Umbilical cord (tissue), 2 donors: ENCODE results near the gene ATAD3B. TPM values are rescaled to one million over a fixed set of nuclear protein-coding genes. Genes with fewer than 3 reads are reported as not detected.
A peak's percentile ranks its signal among the peaks of the same experiment; 100 is the strongest.
"Not testable (repeated sequence)": the region's sequence is repeated elsewhere in the genome, so short reads cannot be mapped to it uniquely, and the experiment has no call there.

Experiments
- DNase-seq: peaks from one replicate; pipeline ENCODE4 v3.0.0-alpha.2; 2015; ENCODE audit warnings: low spot score
- total RNA-seq: library from RNA; depleted of rRNA; stranded (reverse); fragments of >200 nt; gene quantifications from one replicate; pipeline ENCODE4 v1.2.3, GENCODE V29; 2014; ENCODE audit warnings: low replicate concordance; ENCODE audit not compliant: insufficient read depth

ATAD3B gene
- total RNA-seq, 1 donor from 2014 or later: 8.2 TPM

- DNase-seq: peak; percentile 63
Observed at GRCh38 chr1:1432951-1433803, 38.4 kb upstream of the ATAD3B start.

GRCh38 chr1:1433804-1434130 is 37.8 kb upstream of the ATAD3B start:
- peak; percentile 59 for DNase-seq

- DNase-seq: peak; percentile 63
Observed at GRCh38 chr1:1434131-1434823, 37.3 kb upstream of the ATAD3B start.

DNA sequence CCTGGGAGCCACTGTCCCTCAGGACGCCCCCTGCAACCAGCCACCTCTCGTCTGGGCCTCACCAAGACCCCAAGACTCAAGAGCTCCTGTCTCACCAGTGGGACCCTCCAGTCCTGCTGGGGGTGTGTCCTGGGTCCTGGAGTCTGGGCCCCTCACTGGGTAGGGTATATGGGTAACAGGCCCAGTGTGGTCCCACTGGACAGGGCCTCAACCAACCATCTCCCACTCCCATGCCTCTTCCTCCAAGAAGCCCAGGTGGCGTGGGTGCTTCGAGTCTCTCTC is 36.8 kb upstream of the ATAD3B start:
- no peak for DNase-seq

- peak; percentile 80 for DNase-seq
Observed at GRCh38 chr1:1435106-1435903, 36.3 kb upstream of the ATAD3B start, which contains the start of gene VWA1. Gene VWA1 (plus strand): TSS chr1:1435690. CDS start chr1:1435749, 59 bp downstream.

DNA sequence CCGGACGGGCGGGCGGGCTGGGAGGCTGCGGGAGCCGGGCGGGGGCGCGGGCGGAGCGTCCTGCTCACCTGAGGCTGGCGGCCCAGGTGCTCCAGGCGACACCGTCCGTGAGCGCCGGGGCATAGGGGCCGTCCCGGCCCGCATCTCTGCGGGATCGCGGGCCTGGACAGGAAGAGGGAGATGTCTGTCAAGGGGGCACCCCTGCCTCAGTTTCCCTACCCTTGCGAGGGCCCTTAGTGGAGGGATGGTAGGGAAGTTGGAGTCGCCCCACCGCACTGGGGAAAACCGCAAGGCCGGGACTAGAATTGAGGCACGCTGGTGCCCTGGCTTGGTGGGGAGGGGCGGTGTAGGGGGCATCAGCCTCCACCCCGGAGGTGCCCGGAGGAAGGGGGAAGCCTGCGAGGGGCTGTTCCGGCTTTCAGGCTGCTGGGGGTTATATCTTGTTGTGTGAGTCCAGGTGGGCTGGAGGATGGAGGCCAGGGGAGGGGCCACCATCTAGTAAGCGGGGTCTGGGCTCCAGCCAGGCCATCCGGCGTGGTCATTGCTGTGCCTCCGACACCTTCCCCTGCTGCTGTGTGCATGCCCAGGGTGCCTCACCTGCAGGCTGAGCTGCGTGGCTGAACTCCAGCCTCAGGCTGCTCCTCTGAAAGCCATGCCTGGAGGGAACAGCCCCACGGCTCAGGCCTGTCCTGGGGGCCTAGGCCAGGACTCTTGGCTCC is 35.5 kb upstream of the ATAD3B start:
- DNase-seq: no peak

- DNase-seq: no peak
Observed at GRCh38 chr1:1436630-1437032, 34.9 kb upstream of the ATAD3B start.

GRCh38 chr1:1437033-1437903 is 34.3 kb upstream of the ATAD3B start:
- no peak for DNase-seq

GRCh38 chr1:1437904-1438376 is 33.6 kb upstream of the ATAD3B start:
- no peak for DNase-seq

GRCh38 chr1:1438531-1439381 is 32.8 kb upstream of the ATAD3B start:
- DNase-seq: no peak

DNA sequence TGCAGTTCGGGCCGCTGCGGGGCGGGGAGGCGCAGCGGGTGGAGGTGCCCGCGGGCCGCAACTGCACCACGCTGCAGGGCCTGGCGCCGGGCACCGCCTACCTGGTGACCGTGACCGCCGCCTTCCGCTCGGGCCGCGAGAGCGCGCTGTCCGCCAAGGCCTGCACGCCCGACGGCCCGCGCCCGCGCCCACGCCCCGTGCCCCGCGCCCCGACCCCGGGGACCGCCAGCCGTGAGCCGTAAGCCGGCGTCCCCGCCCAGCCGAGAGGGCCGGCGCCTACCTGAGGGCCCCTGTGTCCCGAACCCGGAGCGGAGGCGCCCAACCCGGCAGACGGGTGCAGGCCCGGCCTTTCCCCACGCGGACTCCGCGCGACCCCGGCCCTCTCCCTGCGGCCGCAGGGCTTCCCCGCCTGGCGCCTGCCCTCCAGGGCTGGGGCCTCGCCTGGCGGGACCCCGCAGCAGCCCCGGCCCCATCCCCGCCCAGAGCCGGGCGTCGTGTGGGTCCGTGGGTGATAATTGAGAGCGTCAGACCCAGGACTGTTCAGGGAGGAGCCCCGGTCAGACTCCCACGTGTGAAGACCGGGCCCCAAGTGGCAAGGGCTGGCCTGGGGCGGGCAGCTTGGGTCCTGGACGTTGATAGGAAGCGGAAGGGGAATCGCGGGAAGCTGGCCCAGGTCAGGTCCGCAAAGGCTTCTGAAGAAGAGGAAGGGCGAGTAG is 31.9 kb upstream of the ATAD3B start:
- no peak for DNase-seq

DNA sequence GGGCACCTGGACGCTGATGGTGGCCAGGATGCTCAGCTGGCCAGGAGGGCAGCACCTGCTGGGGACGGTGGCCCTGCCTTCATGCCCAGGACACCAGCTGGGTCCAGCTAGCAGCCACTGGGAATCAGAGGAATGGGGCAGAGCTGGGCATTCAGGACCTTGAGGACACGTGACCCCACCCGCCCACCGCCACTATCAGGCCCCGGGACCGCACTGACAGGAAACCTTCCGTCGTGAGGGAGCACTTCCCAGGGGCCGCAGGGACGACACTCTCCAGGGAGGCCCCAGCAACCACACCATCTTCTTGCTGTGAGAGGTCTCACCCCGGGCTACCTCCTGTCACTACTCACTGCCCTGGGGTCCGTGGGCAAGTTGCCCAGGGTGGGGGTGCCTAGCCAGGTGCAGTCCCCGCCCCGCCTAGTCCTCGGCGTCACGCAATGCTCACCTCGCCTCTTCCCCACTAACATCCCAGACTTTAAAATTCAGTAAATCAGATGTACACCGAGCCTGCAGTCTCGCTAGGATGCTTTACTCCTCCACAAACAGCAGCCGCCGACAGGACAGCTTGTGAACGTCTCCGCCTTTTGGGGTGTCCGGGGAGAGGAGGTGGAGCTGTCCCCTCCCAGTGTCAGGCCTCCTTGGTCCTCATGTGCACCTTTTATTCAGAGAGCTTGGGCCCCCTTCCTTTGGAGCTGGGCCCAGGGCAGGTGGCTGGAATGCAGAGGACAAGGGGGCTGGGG is 31.1 kb upstream of the ATAD3B start:
- no peak for DNase-seq

DNA sequence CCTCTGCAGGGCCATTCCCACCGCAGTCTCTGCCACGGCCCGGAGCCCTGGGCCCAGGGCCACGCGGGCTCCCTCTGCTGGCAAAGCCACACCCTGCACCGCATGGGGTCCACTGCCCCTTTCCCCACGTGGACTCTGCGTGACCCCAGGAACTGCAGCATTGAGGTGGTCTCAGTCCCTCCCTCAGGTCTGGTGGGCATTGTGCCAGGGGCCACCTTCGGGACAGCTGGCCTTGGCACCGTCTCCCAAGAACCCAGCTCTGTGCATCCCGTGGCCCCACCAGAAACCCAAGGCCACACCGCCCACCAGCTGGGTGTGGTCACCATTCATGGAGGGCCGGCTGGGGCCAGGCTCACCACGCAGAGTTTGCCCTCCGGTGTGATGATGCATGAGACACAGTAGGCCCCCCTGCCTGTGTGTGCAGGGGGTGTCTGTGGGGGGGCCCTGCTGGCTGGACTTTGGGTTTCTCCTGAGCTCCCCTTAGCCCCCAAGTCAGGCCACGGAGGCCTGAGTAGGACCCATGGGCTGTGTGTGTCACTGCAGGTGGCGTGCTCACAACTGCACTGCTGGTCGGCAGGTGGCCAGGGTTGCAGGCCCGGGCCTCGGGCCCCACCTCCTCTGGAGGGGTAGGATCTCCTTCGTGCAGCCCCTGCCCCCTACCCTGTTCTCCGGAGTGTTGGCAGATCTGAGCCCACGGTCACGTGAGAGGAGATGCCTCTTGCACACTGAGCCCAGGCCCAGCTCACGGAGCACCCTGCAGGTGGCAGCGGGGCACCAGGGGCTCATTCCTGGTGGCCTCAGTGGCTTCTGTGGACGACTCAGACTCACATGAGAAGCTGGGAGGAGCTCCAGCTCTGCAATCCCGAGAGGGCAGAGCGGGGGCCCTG is 30.3 kb upstream of the ATAD3B start:
- DNase-seq: no peak

DNA sequence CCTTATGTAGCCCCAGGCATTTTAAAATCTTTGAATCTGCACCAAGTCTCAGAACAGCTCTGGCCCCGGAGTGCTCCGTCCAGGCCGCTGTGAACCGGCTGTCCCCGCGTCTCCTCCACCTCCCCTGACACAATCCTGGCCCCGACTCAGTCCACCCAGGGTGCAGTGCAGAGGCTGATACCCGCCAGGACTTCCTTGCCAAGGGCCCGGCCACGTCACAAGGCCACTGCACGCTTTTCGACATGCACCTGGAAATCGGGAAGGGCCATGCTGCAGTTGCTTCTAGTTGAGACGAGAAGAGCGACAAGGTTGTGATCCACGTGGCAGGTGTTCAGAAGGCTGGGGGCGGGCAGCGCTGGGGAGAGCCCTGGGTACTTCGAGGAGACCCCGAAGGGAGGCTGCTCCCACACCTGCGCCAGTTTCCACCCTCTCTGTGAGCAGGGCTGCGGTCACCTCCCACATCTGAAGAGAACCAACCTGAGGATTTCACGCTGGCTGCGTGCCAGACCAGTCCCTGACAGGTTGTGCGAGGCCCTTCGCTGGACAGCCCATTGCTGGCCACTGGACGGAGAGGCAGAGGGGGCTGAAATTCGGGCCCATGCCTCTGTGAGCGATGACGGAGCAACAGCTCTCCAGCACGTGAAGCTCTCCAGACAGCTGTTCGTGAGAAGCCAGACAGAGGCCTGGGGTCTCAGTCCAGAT is 29.3 kb upstream of the ATAD3B start:
- no peak for DNase-seq

DNA sequence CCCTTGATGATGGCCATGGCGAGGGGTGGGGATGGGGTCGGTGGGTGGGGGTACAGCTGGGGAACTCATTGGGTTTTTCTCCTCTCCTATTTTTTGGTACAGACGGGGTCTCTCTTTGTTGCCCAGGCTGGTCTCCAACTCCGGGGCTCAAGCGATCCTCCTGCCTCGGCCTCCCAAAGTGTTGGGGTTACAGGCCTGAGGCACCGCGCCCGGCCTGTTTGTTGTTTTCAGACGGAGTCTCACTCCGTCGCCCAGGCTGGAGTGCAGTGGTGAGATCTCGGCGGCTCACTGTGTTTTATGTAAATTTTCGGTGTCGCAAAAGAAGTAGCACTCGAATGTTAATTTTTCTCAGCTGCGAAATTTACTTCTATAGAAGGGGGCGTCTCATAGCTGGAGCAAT is 24.9 kb upstream of the ATAD3B start:
- DNase-seq: not testable (repeated sequence)

GRCh38 chr1:1449099-1449739 is 22.3 kb upstream of the ATAD3B start, which contains the start of gene ATAD3C:
Gene ATAD3C (plus strand): TSS chr1:1449689. CDS start chr1:1450684, 995 bp downstream.
- DNase-seq: no peak
